SW 1271 (cell line): ENCODE data around the gene NIPA2.

Experiments
- DNase-seq, 2 experiments: peaks; one replicate each; lab custom pipeline; 2025; lab: John Stamatoyannopoulos, UW

Gene NIPA2

DNA sequence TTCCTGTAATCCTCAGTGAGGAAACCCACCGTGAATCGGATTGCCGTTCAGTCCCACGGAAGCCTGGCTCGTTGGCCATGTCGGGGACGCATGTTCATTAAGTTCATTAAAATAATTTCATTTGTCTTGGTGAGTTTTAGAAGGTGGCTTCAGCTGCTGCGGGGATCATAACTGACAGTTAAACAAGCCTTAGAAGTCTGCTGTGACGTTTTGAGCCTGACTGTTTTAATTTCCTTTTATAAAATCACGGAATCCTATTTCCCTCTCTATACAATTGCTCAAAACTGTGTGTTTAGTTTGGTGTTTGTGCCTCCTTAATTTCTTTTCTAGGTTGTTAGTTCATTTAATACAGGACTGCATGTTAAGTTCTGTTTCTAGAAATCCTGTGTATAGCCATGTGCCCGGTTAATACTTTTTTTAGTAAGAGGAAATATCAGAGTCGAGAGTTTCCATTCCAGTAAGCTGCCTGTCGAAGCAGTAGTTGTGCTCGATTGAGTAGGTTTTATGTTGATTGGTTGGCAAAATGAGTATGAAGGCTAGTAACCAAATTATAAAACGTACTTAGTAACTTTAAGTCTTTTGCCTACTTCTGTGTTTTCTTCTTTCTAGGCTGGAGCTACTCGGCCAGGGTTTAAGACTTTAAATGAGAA is 705 bp downstream of the NIPA2 start:
- DNase-seq: no peak

DNA sequence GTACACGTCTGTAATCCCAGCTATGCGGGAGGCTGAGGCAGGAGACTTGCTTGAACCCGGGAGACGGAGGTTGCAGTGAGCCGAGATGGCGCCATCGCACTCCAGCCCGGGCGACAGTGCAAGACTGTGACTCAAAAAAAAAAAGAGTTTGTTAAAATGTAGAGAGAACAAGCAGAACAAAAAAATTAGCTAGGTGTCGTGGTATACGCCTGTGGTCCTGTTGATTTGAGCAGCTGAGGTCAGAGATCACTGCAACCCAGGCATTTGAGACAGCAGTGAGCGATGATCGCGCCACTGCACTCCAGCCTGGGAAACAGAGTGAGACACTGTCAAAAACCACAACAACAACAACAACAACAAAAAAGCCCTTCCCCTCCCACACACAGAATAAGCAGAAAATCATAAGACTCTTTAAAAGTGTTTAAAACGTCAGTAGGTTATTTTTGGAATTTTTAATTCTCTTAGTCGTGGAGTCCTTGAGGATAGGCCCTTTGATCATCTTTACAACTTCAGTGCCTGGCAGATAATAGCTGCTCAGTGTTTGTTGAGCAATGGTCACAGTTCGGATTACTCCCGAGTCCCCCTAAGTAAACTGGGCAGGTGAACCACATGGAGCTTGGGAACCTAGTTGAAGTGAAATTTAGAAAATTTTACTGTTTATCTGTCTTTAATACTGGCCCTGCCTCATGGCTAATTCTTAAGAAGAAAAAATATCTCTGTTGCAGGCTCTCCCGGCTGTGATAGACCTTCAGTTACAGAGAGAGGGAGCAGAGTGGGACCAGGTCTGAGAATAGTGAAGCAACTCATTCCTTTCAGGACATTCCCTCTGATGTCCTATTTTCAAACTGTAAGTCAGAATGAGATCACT is 6.2 kb downstream of the NIPA2 start:
- DNase-seq: no peak

DNA sequence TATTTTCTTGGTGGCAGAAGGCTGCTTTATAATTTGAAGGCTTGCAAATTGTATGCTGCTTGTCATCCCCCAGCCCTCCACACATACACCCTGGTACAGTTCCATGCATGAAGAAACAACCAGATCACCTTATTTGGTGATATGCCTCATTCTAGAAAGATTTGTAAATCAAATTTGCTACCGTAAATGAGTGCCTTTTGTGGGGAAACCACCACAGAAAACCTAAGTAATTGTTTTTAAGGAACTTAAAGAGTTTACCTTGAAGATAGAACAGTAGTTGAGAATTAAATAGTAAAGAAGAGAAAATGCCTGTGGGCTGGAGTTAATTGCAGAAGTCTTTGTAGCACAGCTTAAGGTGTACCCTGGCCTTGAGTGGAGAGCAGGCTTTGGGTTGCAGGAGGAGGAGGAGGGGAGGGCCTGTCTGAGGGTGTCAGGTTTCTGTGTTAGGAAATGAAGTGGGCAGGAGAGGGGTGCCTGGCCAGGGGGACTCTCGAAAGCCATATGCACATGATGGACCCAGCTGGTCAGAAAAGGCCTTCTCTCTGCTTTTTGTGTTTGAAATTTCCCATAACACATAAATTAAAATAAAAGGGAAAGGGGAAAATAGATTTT is 6.9 kb downstream of the NIPA2 start:
- no peak for DNase-seq

DNA sequence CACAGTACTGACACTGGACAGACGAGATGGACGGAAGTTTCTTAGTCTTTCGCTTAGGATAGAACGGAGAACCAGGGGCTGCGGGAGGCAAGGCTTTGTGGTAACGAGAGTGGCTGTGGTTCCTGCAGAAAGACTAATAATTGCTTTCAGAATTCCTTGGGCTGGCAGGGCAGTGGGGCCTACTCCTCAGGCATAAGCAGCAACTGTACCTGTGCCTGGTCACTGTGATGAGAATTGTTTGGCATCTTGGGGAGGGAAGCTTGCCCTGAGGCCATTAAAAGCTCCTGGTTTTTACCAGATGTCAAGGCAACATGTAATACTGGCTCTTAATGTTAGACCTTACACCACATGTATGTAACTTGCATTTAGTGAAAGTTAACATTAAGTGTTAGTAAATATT is 7.6 kb downstream of the NIPA2 start:
- no peak for DNase-seq

DNA sequence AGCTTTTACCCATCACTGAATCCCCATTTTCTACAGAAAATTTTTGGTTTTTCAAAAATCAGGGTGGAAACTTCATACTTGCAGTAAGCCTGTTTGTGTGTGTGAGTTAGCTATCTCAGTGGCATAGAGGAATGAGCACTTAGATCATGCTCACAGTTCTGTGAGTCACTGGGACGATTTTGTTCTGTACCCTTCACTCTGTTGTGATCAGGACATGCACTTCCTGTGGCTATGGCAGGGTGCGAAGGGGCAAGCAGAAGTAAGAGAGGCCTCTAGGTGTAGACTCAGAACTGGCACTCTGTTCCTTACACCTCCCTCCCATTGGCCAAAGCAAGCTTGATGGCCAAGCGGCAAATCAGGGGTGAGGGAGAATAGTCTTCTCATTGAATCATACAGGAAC is 11.6 kb downstream of the NIPA2 start:
- no peak for DNase-seq

DNA sequence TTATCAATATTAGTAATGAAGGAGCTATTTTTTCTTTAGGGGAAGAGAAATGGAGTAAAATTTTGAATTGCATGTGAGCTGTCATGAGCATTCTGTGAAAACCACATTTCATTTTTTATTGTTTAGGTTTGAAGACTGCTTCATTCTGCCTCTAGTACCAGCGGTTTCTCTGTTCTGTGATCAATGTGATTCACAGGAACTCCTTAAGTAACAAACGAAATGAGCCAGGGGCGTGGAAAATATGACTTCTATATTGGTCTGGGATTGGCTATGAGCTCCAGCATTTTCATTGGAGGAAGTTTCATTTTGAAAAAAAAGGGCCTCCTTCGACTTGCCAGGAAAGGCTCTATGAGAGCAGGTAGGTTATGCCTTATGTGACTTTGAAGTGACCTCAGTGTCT is 13.0 kb downstream of the NIPA2 start:
- no peak for DNase-seq

DNA sequence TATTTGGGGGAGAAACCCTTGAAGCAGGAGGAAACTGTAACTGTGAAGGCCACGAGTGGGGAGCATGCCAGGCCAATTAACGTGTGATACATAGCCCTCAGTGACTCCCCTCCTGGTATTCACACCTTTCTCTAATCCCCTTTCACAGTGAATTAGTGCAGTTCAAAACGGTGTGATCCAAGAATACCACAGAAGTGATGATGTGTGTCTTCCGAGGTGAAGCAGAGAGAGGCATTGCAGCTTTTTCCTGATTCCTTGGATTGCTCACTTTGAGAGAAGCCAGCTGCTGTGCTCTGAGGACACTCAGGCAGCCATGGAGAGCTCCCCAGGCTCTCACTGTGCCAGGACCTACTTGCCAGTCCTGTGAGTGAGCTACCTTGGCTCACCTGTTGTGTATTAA is 17.3 kb downstream of the NIPA2 start:
- DNase-seq: no peak

DNA sequence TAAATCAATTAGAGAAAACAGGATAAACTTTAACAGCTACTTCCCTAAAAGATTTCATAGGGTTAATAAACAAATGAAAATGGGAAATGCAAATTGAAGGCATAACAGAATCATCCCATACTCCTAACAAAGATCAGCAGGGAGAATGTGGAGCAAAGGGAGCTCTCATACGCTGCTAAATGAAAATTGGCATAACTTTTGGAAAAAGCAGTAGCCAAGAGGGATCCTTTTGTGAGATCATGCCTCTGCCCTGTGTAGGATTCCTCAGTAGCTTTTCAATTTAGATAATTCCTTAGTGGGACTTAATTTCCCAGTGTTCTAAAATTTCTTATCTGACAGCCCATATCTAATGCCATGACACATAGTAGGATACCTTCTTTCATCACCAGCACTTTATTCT is 18.2 kb downstream of the NIPA2 start:
- DNase-seq: no peak

DNA sequence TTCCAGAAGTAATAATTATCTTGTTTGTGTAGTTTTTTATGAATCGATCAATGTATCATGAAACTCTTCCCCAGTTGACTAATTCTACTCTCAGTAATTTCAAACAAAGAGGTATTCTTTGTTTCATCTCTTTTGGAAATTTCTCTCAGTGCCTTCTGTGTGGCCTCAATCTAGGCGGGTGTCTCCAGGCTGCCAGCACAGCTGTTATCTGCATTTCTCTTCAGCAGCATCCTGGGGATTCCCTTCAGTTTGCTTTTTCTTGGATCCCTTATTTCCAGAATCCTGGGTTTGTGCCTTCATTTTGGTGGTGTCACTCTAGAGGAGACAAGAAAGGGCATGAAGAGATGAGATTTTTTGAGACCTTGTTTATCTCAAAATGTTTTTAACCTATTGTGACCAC is 22.7 kb downstream of the NIPA2 start:
- no peak for DNase-seq

DNA sequence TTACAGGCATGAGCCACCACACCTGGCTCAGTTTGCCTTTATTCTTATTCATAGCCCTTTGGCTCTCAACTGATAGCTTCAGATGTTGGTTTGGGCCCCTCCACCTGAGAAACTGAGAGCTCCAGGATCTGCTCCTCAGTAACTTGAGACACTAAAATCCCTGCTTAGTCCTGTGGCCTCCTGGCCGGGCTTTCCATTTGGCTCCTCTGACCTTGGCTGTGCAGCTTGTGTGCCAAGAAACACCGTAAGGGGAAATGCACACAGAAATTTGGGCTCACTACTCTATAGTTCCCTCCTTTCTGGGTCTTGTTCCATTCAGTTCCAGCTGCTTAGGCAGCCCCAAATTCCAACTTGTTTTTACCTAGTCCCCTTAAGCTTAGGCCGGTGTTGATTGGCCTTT is 24.9 kb downstream of the NIPA2 start:
- DNase-seq: no peak

DNA sequence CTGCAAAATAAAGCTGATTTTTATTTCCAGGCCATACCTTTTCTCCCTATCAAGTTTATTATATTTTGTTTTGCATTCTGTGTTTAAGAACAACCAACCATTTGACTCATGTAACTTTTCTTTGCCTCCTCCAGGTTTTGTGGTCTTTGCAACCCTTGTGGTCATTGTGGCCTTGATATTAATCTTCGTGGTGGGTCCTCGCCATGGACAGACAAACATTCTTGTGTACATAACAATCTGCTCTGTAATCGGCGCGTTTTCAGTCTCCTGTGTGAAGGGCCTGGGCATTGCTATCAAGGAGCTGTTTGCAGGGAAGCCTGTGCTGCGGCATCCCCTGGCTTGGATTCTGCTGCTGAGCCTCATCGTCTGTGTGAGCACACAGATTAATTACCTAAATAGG is 27.6 kb downstream of the NIPA2 start:
- DNase-seq: no peak

DNA sequence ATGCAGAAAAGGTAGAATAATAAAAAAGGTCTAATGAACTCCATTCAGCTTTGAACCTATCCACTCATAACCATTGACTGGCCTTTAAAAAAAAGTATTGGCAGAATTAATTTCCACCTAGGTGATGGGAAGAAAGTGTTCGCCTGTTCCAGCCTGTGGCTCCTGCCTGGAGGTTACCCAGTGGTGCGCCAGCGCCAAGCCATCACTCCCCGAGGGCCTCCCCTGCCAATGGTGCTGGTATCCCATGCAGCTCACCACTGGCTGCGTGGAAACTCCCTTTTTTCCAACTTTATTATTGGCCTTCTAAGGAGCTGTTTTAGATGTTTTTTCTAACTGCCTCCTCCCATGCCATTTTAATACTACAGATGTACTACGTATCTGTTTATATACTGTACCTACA is 29.4 kb downstream of the NIPA2 start:
- DNase-seq: no peak

DNA sequence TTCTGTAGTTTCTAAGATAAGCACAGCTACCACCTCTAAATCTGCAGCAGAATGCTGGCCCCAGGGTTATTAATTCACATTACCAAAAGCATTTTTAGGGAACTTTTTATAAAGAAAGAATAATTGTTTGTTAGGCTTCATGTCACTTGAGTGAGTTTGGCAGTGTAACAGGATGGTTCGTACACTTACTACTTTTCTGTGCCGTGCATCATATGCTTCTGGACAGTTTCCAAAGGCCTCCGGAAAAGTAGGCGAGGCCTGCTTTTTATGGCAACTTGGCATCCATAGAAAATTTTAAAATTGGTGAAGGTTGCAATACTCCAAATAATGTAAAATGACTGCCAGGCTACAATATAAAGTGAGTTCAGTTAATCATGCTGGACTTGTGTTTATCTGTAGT is 30.0 kb downstream of the NIPA2 start:
- DNase-seq: no peak

DNA sequence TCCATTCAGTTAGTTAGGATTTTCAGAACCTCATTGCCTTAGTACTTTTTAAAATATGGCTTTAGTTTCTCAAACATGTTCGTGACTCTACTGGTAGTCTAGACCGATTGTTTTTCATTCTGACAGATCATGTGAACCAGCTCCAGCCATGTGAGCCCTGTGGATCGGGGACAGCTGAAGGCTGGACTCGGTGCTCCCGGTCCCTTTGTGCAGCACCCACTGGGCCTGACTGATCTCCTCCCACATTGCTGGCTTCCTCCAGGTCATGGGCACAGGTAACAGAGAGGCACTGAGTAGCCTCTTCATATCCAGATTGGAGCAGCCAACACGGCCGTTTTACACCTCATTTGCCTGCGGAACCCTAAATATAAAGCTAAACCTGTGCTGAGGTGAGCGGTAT is 30.5 kb downstream of the NIPA2 start:
- no peak for DNase-seq

DNA sequence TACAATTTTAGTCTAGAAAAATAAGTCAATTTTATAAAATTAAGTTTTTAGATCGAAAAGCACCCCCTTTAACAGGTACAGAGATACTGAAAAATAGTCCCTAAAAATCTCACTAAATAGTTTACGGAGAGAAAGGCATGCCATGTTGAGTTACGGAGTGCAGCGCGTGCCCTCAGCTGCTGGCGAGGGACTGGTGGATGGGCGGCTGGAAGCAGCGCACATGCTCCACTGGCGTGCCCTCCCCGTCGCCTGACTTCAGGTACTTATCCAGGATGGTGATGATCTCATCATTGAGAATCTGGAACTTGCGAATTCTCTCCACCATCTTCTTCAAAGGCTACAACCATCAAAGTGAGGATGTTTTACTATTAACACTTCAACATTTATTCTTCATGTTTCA is 31.4 kb downstream of the NIPA2 start:
- no peak for DNase-seq

DNA sequence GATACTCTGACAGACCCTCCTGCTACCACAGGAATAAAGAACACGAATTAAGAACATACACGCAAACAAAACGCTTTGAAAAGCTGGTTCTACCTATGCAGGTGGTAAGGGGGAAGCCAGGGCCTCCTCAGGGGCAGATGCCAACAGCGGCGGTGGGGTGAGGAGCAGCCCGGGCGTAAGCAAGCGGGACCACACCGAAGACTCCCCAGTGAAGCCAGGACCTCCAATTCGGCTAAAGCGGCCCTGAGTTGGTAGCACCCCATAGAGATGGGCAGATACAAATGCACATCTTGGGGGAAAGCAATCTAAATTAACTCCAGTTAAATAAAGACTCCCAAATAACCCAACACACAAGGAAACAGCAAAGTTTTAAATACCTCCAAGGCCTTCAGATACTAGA is 32.4 kb downstream of the NIPA2 start:
- no peak for DNase-seq

DNA sequence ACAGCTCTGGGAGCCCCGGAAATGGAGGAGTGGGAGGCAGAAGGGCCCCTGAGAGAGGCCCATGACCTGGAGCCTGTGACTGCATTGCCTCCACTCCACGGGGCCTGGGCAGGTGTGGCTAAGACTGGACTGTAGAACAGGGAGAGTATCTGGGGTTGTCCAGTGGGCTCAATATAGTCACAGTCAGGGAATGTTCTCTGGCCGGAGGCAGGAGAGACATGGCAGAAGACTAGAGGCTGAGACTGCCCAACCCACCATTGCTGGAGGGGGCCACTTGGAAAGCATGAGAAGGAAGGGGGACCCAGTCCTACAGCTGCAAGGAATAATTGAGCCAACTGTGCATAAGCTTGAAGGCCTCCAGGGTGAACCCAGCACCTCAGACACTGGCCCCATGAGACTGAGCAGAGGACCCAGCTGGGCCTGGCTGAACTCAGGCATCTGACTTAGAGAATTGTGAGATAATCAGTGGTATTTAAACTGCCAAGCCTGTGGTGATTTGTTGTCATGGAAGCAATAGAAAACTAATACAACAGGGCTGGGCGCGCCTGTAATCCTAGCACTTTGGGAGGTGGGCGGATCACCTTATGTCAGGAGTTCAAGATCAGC is 33.1 kb downstream of the NIPA2 start:
- no peak for DNase-seq

DNA sequence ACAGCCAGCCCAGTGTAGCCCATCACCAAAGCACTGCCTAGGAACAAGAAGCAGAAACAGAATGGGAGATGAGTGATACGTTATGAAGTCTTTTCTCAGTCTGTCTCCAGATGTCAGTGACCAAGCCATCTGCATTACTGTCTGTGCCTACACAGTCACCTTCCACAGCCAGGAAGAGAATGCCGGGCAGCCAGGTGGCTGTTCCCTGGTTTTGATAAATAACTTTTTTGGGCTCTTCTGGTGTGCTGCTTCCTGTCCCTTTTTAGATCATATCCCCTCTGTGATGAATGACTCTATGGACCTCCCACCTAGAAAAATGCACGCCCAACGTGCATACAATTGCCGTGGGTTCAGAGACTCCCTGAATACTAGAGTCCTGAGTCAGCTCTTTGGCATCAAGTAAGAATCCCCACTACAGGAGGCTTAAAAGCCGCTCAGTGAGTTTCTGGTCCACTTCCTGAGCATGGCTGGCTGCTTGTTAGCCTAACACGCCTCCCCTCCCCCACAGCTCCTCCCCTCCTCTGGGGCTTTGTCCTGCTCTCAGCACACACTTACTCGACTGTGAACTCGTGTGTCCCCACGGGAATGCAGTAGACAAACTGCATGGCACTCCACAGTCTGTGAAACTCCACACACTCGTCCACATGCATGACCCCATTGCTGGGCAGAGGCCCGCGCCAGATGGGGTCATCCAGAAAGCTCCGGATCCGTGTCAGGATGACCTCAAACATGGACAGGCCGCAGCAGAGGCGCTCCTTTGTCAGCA is 34.7 kb downstream of the NIPA2 start:
- DNase-seq: no peak

DNA sequence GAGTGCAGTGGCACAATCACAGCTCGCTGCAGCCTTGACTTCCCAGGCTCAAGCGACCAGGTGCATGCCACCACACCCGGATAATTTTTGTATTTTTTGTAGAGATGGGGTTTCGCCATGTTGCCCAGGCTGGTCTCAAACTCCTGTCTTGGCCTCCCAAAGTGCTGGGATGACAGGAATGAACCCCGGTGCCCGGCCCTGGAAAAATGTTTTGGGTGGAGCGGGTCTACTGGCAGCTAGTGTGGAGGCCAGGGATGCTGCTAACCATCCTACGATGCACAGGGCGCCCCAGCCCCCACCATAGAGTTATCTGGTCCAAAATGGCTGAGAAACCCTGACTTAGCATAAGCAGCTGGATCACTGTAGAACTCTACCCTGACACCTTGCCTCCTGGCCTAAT is 35.4 kb downstream of the NIPA2 start:
- DNase-seq: no peak

DNA sequence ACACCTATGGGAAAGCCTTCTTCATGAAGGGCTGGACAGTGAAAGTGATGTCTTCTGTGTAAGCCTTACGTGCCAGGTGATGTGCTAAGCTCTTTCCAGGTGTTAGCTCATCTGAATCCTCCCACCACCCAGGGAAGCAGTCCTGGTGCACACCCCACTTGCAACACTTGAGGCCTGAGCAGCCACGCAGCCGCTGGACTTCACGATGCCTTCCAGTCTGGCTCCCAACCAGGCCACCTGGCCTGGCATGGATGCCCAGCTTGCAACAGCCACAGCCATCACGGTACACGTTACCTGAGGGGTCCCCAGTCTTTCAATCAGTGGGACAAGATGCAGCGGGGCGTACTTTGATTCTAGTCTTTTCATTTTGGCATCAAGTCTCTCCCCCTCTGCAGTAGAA is 35.8 kb downstream of the NIPA2 start:
- no peak for DNase-seq

DNA sequence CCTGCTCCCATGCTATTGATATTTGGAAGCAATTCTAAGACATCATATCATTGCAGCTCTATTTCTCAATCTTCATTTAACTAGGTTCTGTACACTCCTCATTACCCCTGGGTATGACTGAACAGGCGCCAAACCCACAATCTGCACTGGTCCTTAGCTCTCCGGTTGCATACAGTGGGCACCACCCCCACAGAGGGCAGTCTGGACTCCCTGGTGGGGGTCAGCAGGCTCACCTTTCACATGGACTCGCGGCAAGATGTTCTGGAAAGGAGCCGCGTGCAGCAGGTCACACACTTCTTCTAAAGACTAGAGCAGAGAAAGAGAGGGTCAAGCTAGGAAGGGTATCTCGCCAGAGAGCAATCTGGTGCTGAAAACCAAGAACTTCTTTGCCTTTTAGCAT is 36.5 kb downstream of the NIPA2 start:
- no peak for DNase-seq

DNA sequence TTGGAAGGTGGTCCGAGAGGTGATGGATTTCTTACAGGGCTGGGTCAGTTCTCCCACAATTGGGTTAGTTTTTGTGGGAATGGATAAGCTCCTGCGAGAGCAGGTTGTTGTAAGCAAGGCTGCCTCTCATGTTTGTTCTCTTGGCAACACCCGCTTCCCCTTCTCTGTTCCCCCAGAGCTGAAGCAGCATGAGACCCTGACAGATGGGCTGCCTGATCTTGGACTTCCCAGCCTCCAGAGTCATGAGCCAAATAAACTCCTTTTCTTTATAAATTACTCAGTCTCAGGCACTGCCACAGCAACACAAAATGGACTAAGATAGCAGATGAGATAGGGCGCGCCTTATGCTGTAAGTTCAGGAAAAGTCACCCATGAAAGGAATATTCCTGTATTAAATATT is 38.7 kb downstream of the NIPA2 start:
- DNase-seq: no peak
